GM19324 (cell line): ENCODE data around the gene MTMR2.

ENCODE experiments used
- ATAC-seq: cut with Tn5 transposase; IDR thresholded peaks from one replicate; pipeline ENCODE4 v1.9.1; 2021; ENCODE audit warnings: mild to moderate bottlenecking, moderate library complexity; ENCODE audit not compliant: unreplicated experiment, low FRiP score

Gene MTMR2

DNA sequence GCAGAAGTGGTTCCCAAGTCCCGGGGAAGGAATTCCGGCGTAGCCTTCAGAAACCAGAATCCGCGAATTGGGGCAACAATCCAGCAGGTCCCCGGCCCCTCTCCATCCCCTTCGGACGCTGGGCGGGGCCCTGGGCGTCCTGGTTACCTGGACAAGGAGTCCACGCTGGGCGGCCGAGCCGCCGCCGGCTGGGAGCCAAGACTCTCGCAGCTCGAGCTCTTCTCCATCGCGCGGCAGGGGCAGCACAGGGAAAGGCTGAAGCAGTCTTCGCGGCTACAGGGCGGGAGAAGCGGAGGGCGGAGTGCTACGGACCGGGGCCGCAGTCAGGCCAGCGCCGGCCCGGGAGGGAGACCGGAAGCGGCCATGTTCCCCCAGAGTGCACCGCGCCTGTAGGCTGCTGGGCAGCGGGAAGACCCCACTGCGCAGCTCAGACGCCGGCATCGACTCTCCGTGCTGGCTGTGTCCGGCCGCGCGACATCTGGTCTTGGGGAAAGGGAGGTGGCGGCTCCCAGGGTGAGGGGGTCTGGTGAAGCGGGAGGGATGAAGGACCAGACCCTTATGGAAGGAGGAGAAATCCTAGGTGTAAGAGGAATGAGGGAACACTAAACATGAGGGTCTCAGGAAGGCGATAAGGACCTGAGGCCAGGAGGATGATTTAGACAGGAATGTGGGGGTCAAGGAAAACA, at the start of gene MTMR2:
Gene MTMR2, minus strand, starts transcription at position 380 of the 686 bp plus-strand sequence. Its CDS starts 153 bp downstream, at position 227.
- peak; percentile 99 for ATAC-seq

DNA sequence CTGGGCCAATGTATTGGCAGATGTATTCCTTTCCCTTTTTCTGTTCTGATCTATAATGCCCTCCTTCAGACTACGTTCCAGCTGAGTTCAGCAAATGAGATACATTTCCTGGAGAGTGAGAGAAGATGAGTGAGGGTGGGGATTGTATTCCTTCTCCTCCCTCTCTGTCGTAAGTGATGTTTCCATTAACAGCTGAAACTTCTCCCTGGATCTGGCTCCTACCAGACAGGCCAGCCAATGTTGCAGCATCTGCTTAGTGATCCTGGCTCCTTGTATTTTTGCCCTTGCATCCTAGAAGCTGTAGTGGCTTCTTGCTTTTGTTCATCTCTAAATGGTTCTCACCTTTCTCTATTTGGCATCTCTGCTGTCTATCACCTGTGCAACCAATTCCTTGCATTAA, 48.2 kb upstream of the MTMR2 start:
- no peak for ATAC-seq

DNA sequence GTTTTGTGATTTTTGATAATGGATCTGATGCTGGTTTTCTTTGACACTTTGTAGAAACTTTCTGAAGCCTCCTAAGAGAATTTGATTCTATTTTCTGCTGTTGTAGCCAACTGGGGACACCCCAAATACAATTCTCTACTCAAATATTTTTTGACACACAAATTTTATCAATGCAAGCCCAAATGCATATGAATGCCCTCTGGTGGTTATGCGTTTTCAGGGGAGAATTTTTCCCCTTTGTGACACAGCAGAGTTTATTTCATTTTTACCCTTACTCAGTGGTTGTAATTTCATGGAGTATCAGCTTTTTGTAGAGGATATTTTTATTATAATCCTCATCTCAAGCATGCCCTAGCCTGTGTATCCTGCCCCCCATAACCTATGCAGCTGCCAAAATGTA, 44.7 kb upstream of the MTMR2 start:
- no peak for ATAC-seq

DNA sequence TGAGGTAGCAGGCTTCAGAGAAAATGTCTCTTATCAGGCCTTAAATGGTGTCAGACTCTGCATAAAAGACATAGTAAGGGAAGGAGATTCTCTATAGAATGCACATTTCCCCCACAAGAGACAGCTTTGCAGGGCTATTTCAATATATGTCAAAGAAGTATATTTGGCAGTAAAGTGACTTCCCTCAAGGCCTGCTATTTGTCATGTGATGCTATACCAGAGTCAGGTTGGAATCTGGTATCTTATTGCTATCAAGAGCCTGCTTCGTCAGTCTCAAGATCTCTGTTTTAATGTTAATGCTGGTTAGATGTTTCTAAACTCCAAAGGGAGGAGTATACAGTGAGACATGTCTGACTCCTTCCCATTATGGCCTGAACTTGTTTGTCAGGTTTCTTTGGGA, 40.4 kb upstream of the MTMR2 start:
- ATAC-seq = no peak

DNA sequence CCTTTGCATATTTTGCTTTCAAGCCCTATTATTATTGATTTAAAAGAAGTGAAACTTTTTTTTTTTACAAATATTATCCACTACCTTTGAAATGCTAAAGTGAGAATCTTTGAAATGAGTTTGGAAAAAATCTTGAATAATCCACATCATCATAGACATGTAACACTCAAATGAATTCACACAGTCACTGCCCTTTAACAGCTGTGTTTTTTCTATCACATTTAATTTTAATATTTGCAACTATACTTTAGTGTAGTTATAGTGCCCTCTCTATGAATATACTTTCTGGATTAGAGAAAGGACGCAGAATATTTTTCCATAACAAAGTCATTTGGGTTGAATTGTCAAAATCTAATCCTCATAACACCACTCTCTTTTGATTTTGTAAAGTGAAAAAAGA, 37.9 kb upstream of the MTMR2 start:
- ATAC-seq = no peak

DNA sequence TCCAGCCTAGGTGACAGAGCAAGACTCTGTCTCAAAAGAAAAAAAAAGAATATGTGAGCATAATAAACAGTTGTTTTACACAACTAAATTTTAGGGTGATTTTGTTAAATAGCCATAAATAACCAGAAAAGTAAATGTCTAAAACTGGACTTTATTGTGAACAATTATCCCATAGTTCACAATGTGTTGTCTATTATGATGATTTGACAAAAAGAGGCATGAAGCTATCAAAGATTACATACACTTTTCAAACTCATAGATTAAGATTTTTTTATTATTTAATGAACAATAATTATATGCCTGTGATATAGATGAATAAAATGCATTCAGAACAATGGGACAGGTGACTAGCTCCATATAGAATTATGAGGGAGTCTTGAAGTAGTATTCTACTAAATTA, 27.0 kb upstream of the MTMR2 start:
- no peak for ATAC-seq

DNA sequence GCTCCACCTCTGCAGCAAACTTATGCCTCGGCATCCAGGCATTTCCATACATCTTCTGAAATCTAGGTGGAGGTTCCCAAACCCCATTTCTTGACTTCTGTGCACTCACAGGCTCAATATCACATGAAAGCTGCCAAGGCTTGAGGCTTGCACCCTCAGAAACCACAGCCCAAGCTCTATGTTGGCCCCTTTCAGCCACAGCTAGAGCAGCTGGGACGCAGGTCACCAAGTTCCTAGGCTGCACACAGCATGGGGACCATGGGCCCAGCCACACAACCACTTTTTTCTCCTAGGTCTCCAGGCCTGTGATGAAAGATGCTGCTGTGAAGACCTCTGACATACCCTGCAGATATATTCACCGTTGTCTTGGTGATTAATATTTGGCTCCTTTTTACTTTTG, 24.7 kb upstream of the MTMR2 start:
- no peak for ATAC-seq

DNA sequence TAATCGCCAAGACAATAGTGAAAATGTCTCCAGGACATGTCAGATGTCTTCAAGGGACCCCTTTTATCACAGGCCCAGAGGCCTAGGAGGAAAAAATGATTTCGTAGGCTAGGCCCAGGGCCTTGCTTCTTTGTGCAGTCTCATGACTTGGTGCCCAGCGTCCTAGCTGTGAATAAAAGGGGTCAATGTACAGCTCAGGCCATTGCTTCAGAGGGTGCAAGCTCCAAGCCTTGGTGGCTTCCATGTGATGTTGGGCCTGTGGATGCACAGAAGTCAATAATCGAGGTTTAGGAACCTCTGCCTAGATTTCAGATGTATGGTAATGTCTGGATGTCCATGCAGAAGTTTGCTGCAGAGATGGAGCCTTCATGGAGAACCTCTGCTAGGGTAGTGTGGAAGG, 20.7 kb upstream of the MTMR2 start:
- ATAC-seq = no peak

DNA sequence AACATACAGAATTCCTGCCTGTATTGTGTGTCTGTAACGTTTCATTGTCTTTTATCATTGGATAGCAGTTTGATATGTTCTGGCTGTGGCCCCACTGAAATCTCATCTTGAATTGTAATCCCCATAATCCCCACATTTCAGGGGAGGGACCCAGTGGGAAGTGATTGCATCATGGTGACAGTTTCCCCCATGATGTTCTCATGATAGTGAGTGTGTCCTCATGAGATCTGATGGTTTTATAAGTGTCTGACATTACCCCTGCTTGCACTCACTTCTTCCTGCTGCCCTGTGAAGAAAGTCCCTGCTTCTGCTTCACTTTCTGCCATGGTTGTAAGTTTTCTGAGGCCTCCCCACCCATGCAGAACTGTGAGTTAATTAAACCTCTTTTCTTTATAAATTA, 19.6 kb upstream of the MTMR2 start:
- ATAC-seq = no peak

DNA sequence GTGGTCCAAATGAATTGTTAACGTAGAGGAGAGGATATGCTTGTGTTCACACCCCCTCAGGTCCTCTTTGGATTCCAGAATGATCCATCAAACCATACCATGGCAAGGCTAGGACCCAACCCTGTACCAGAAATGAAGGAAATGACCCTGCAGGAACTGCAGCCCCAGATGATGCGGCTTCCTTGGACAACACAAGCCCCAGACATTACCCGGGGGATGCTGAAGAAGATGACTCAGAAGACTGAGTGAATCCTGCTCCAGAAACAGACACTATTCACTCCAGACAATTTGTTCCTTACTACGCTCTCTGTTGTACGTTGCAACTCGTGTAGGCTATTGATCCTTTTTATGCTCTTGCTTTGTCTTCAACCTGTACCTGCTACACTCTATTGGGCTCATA, 15.2 kb upstream of the MTMR2 start:
- no peak for ATAC-seq

DNA sequence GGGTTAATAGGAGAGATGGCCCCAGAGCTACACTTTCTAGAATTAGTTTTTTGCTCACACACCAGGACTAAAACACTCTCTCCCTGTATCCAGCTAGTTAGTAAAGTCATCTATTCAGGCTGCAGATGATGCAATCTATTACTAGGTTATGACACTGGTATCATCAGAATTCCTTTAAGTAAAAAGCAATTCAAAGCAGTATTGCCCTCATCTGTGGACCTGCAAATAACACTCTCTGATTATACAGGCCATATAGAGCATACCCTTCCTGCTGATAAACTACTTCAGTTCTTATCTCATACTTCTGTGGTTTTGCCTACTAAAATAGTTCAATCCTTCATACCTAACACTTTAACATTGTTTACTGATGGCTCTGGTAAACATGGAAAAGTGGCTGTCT, 13.5 kb upstream of the MTMR2 start:
- ATAC-seq = no peak

DNA sequence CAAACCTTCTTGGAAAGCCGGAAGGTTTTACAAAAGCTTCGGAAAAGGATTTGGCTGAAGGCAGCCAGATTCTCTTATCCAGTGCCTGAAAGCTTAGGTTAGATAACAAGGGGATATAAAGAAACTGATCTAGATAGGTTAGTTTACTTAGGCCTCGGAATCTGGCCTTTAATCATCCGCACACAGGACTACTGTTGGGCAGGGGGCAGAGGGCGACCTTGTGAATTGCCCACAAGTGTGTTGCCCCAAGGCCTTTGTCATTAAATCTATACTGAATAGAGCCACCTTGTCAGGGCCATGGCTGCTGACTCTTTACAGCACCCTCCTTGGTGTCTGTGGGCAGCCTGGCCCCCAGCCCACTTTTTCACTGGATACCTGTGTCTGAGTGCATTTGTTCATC, 9.7 kb upstream of the MTMR2 start:
- ATAC-seq = no peak

DNA sequence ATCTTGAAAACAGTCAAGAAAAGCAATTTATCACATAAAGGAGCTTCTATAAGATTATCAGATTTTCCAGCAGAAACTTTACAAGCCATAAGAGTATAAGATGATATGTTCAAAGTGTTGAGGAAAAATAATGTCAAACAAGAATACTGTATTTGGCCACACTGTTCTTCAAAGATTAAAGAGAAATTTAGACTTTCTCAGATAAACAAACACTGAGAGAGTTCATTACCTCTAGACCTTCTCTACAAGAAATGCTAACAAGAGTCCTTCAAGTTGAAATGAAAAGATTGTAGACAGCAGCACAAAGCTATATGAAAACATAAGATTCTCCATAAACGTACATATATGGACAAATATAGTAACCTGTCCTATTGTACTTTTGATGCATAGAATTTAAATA, 8.0 kb upstream of the MTMR2 start:
- no peak for ATAC-seq

DNA sequence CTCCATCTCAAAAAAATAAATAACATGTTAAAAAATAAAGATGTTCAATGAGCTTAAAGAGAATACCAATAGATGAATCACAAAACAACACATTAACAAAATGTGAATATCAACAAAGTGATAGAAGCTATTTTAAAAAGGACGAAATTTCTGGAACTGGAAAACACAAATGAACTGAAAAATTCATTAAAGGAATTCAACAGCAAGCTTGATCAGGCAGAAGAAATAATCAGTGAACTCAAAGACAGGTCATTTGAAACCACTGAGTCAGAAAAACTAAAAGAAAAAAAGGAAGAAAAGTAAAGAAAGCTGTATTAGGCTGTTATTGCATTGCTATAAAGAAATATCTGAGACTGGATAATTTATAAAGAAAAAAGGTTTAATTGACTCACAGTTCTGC, 7.0 kb upstream of the MTMR2 start:
- no peak for ATAC-seq

DNA sequence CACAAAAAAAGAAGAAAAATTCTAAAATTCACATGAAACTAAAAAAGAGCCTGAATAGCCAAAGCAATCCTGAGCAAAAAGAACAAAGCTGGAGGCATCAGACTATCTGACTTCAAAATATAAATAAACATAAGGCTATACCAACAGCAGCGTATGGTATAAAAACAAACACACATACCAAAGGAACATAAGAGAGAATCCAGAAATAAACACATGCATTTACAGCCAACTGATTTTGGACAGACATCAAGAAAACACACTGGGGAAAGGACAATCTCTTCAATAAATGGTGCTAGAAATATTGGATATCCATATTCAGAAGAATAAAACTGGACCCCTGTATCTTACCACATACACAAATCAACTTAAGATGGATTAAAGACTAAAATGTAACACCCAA, 2.8 kb upstream of the MTMR2 start:
- no peak for ATAC-seq

DNA sequence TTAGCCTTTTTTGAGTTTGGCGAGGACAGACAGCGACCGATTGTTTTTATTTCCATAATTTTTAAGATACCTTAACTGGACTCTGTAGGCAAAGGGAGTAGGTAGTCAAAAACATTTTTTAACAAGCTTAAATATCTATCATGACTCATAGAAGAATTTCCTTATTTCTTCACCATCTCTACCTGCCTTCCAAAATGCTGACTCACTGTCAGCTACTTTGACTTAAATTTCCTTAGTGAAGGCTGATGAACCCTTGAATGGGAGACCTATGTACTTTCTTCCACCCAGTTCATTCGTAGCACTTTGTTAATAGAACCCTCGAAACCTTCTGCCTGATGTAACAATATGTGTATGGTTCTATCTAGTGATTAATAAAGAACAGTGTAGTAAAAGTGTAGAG, 1.1 kb upstream of the MTMR2 start:
- no peak for ATAC-seq

DNA sequence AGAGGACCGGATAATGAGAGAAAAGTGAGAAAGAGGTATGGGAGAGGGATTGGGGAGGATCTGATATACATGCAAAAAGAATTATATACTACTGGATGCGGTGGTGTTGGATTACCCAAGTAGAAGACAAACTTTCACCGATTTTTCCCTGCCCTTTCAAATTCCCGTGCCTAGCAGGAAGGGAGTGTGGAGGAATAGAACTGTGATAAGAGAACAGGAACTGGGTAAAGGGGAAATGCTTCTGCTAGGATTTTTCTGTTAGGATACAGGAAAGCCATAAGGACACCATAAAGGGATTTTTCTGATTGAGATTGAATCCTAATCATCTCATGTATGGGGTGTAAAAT, 480 bp upstream of the MTMR2 start:
- no peak for ATAC-seq

DNA sequence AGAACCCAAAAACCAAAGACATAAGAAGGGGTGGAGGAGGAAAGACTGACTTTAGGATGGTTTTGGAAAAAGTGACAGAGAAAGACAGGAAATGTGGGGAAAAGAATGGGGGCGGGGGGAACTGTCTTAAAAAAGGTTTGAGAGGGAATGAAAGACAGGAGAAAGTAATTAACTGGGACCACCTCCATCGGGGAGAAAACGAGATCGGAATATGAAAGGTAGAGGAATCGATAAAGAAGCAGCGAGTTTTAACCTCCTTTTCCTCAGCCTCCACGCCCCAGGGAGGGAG, 524 bp downstream of the MTMR2 start:
- no peak for ATAC-seq

DNA sequence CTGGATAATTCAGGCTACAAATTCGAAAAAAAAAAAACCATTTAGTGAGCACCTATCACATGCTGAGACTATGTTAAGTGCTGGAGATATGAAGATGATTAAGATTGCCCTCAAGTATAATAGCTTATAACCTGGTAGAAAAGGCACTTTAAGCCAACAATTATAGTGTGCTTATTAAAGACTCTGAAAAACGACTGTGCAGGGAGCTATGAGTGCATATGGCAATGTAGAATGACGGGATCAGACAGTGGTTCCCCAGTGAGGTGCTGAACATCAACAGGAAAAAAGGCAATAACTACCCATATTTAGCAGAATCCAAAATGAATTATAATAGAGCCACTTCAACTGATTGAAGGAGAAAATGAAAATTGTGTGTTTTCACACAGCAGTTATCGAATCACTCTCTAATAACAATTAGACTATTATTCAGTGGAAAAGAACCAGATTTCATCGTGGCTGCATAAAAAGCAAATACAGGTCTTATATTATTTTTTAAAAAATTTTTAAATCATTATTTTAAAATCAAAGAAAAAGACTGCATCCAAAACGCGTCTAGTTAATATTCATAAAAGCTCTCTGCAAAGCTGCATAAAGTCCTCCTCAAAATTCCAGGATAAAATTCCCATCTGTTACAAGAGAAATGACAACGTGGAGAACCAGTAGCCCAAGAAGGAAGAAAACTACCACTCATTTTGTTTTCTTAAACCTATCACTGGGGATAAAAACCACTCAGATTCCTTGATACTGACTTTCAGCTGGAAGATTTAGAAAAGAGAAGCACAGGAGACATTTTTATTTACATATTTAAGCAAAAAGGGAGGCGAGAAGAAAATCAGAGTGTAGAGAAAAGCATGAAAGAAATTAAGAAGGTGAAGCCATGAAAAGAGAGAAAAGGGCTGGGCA, 1.1 kb downstream of the MTMR2 start:
- ATAC-seq = no peak

DNA sequence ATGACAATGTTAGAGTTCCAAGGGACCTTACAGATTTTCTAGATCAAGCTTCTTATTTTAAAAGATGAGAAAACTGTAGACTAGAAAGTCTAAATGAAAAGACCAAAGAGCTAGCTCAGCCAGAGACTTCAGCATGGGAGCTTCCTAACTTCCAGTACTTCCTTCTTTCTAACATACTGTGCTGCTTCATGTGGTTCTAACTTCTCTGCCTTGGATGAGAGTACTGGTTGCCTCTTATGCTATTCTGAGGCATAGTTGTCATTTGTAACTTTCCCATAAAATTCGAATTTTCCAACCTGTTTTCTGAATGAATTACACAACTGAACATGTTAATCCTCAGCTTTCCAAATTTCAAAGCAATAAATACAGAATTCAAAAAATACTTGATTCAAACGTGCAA, 1.8 kb downstream of the MTMR2 start:
- ATAC-seq = no peak

DNA sequence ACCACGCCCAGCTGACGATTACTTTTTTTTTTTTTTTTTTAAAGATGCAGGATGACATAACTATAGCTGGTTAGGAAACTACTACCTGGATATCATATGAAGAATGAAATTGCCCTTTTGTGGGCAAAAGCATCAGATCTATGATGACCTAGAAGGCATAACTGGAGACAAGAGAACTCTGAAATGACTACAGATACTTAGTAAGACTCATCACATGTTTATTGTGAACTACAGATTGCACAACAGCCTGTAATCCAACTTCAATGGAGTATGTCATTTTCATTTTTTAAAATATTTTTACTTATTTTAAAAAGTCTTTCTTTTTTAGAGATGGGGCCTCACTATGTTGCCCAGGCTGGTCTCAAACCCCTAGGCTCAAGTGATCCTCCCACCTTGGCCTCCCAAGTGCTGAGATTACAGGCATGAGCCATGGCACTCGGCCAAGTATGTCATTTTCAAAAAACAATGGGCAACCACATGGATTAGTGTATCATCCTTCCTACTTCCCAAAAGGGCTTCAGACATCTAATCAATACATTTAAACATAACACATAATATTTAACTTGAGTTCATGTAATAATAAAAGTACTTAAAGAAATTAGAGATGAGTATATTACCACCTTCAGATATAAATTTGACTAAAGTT, 3.3 kb downstream of the MTMR2 start:
- no peak for ATAC-seq

DNA sequence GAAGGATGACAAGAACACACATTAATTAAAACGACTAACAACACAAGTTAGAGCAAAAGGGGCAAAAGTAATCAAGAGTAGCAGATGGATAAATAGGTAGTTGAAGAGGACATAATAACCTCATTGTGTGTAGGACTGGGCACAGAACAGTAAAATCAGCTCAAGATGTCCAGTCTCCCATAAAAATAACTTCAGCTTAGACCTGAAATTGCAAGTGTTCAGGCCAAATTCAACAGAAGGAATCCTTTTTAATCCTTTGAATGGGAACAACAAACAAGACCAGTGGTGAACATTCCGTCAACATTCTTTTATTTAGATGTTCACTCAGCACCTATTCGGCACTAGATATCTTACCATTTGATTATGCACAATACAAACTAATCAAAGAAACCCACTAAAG, 4.4 kb downstream of the MTMR2 start:
- ATAC-seq = no peak
